GM19452 (cell line): ENCODE results near the gene LTBP1.

ENCODE experiments used
- ATAC-seq: cut with Tn5 transposase; IDR thresholded peaks from one replicate; pipeline ENCODE4 v1.9.1; 2021; ENCODE audit not compliant: unreplicated experiment

Gene LTBP1

DNA sequence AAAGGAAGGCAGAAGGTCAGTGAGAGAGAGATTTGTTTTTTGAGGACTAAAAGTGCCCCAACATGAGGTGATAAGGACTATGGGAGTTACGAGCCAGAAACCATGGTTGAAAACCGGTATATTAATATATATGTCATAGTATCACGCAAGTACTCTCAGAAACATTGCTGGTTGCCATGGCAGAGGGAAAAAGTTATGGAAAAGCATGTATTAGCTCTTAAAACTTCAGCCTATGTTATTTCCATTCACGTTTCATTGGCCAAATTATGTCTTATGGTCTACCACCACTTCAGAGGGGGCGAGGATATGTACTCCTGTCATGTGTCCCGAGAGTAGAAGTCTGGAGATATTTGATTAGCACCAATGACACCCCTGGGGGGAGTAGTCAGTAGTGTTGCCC, 125.9 kb downstream of the LTBP1 start:
- no peak for ATAC-seq

DNA sequence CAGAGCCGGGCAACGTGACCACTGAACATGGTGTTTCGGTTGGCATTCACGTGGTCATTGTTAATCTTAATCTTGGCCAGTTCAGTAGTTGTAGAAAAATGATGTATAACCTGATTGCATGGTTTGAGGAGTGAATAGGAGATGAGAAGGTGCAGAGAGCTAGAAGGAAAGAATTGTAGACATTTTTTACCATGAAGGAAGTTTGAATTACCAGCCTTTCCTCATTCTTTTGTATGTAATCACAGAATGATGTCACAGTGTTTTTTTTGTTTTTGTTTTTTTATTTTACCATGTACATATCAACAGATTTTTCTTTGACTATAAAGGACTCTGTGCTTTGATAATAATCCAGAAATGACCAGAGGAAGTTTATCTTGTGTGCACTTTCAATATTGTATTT, 126.3 kb downstream of the LTBP1 start:
- no peak for ATAC-seq

GRCh38 chr2:33074197-33074596, 127.4 kb downstream of the LTBP1 start:
- no peak for ATAC-seq

DNA sequence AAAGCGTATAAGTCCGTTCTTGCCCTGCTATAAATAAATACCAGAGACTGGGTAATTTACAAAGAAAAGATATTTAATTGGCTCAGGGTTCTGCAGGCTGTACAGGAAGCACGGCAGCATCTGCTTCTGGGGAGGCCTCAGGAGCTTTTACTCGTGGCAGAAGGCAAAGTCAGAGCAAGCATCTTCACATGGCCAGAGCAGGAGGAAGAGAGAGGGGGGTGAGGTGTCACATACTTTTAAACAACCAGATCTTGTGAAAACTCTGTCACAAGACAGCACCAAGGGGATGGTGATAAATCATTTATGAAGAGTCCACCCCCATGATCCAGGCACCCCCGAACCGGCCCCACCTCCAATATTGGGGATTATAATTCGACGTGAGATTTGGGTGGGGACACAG, 130.6 kb downstream of the LTBP1 start:
- no peak for ATAC-seq

- no peak for ATAC-seq
Measured at GRCh38 chr2:33077844-33078243, 131.1 kb downstream of the LTBP1 start.

- no peak for ATAC-seq
Measured at GRCh38 chr2:33081691-33082090, 134.9 kb downstream of the LTBP1 start.

- ATAC-seq, result no peak
Measured at GRCh38 chr2:33083699-33084387, 137.1 kb downstream of the LTBP1 start.

GRCh38 chr2:33084433-33084832, 137.7 kb downstream of the LTBP1 start:
- no peak for ATAC-seq

DNA sequence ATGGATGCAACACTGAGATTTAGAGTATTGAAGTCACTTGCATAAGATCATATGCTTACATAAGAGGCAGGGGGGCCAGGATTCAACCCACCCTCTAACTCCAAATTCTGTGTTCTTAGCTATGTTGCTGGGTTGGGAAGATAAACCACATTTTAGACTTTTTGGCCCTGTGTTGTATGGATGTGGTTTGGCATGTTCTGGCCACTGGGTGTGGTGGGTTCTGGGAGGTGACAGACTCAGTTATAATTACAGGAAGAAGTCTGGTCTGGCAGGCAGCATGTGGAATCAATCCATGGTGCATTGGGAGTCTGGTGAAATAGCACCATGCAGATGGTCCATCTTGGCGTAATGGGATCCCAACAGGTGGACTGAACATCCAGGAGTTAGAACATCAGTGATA, 138.9 kb downstream of the LTBP1 start:
- ATAC-seq, result no peak

DNA sequence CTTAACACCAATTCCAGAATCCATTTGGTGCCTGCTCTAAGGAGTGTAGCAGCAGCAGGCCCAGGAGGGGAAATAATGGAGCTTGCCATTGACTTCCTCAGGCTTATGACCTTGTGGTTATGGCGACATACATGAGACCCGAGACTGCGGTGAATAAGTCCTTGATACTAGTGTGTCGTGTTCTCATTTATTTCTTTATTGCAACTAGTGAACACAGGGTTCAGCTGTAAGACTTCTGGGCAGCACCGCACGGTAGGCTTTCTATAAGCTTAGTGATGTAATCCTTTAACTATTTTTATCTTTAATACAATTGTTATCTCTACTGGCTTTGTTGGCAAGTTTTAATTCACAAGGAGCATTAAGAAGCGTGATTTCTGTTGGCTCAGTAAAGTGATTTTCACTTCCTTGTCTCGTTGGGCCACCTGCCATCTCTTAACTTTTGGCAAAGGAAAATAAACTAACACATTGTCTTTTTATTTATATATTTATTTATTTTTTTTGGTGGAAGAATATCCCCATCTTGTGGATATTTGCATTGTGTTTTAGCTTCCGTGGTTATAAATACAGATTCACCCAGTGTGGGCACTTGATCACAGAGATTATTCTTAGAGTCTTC, 139.8 kb downstream of the LTBP1 start:
- no peak for ATAC-seq

DNA sequence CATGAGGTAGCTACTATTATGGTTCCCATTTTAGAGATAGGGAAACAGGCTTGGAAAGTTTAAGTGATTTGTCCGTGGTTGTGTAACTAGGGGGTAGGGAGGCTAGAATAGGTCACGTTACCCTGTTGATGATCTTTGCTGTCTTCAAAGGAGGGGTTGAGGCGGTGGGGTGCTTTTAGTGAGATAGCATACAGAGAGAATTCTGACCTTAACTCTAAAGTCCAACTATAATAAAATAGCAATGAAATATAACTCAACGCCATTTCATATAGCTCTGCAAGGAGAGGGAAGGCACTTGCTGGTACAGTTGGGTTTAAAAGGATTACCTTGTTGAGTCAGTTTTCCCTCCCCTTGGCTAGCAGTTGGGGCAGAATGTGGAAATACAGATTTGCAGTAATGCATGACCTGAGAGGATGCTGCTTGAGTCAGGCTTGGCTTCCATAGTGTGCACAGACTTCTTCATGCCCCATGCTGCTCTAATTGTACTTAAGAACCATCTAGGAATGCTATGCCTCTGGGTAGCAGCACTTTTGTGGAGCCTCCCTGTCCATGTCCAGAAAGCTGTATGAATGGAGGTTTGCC, 143.9 kb downstream of the LTBP1 start:
- no peak for ATAC-seq

- ATAC-seq, result no peak
Measured at GRCh38 chr2:33091541-33092123, 144.9 kb downstream of the LTBP1 start.

DNA sequence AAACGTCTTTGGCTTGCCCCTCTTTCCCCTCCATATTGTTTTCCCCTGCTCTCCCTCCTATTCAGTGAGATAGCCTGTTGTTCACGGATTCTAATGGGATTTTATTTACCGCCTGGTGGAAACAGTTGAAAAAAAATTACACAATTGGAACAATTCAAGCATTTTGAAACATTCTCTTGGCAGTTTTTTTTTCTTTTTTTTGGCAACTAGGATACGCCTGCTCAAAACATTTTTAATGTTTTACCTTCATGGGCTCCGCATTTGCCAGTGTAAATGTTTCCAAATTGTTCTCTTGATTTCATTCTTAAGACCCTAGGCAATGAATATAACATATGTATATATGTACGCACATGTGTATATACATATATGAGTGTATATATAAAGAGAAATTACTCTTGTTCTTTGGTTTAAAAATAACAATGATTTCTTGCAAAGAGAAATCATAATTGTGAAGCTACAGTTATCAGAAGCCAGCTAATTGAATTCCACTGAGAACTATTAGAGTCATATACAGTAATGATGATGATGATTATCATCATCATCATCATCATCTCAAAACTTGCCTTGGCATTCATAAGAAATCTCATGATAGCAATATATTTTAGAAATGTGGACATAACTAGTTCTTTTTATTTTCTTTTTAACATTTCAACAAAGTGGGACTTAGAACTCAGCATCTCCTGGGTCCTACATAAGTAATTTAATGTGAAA, 146.7 kb downstream of the LTBP1 start:
- ATAC-seq, result no peak

GRCh38 chr2:33094303-33094702, 147.6 kb downstream of the LTBP1 start:
- no peak for ATAC-seq

DNA sequence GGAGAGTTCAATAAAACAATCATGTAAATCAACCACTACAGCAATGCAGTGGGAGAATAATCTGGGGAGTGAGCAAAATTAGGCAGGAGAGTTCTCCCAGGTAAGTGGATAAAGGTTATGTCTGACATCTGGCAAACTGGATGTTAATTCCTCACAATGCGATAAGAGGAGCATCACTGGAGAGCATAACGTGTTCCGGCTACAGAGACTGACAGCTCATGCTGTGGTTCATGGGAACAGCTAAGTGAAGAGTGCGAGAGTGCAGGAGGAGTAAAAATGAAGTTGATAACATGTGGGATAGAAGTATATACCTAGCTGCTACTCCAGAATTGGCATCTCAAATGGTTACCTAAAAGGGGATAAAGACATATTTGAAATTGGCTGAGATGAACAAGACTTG, 153.2 kb downstream of the LTBP1 start:
- no peak for ATAC-seq

GRCh38 chr2:33100921-33101320, 154.2 kb downstream of the LTBP1 start:
- no peak for ATAC-seq

- no peak for ATAC-seq
Measured at GRCh38 chr2:33104052-33104623, 157.4 kb downstream of the LTBP1 start.

GRCh38 chr2:33104726-33105125, 158.0 kb downstream of the LTBP1 start:
- no peak for ATAC-seq

- no peak for ATAC-seq
Measured at GRCh38 chr2:33106115-33106514, 159.4 kb downstream of the LTBP1 start.

GRCh38 chr2:33107690-33108482, 161.1 kb downstream of the LTBP1 start:
- ATAC-seq, result no peak
